ENCODE results near the gene TDRD7.

TDRD7 gene, protein sequence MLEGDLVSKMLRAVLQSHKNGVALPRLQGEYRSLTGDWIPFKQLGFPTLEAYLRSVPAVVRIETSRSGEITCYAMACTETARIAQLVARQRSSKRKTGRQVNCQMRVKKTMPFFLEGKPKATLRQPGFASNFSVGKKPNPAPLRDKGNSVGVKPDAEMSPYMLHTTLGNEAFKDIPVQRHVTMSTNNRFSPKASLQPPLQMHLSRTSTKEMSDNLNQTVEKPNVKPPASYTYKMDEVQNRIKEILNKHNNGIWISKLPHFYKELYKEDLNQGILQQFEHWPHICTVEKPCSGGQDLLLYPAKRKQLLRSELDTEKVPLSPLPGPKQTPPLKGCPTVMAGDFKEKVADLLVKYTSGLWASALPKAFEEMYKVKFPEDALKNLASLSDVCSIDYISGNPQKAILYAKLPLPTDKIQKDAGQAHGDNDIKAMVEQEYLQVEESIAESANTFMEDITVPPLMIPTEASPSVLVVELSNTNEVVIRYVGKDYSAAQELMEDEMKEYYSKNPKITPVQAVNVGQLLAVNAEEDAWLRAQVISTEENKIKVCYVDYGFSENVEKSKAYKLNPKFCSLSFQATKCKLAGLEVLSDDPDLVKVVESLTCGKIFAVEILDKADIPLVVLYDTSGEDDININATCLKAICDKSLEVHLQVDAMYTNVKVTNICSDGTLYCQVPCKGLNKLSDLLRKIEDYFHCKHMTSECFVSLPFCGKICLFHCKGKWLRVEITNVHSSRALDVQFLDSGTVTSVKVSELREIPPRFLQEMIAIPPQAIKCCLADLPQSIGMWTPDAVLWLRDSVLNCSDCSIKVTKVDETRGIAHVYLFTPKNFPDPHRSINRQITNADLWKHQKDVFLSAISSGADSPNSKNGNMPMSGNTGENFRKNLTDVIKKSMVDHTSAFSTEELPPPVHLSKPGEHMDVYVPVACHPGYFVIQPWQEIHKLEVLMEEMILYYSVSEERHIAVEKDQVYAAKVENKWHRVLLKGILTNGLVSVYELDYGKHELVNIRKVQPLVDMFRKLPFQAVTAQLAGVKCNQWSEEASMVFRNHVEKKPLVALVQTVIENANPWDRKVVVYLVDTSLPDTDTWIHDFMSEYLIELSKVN

DNA sequence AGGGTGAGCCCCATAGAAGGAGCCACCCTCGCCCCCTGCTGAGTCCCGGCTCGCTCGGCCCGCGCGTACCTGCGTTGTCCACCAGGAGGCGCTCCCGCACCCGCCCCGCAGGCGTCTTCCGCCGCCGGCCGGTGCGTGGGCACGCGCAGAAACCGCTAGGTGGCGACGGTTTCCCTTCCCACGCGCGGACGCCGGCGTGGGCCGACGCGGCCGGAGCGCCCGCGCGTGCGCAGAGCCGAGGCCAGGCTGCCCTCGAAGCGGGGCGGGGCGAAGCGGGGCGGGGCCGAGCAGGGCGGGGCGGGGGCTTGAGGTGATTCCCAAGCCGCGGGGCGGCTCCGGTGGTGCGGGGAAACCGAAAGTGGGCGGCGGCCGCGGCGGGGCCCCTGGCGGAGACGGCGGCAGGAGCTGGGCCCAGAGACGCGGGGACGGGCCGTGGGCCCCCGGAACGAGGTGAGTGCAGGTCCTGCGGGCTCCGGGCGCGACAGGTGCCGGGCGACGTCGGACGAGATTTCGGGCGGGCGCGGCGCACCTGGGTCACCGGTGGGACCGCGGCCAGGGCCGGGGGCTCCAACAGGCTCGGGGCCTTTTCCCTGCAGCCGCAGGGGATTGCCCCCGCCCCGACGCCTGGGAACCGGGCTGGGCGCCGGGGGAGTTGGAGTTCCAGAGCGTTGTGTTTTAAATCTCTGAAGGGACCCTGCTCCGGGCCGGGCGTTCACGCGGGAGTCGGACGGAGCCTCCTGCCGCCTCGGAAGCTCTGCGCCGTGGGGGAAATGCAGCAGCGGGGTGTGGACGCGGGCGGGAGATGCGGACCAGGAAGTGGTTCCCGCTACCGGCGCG lies at the start of gene TDRD7:
TSS of gene TDRD7 (plus strand) at position 308 of the 837 bp plus-strand sequence. CDS start 16,370 bp downstream, outside the sequence.
- TF ChIP-seq, protein P1, sequence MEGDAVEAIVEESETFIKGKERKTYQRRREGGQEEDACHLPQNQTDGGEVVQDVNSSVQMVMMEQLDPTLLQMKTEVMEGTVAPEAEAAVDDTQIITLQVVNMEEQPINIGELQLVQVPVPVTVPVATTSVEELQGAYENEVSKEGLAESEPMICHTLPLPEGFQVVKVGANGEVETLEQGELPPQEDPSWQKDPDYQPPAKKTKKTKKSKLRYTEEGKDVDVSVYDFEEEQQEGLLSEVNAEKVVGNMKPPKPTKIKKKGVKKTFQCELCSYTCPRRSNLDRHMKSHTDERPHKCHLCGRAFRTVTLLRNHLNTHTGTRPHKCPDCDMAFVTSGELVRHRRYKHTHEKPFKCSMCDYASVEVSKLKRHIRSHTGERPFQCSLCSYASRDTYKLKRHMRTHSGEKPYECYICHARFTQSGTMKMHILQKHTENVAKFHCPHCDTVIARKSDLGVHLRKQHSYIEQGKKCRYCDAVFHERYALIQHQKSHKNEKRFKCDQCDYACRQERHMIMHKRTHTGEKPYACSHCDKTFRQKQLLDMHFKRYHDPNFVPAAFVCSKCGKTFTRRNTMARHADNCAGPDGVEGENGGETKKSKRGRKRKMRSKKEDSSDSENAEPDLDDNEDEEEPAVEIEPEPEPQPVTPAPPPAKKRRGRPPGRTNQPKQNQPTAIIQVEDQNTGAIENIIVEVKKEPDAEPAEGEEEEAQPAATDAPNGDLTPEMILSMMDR (IDR thresholded peaks at IDR 0.05; ENCODE audit: borderline replicate concordance, control extremely low read depth, extremely low read depth, insufficient read depth, missing control alignments): peak; percentile 100
- peak; percentile 98 for DNase-seq (ENCODE audit: low spot score)
- in situ Hi-C loops (cut with MboI; ENCODE audit: low sequenced_read_pairs, unreplicated experiment): no loop called here

DNA sequence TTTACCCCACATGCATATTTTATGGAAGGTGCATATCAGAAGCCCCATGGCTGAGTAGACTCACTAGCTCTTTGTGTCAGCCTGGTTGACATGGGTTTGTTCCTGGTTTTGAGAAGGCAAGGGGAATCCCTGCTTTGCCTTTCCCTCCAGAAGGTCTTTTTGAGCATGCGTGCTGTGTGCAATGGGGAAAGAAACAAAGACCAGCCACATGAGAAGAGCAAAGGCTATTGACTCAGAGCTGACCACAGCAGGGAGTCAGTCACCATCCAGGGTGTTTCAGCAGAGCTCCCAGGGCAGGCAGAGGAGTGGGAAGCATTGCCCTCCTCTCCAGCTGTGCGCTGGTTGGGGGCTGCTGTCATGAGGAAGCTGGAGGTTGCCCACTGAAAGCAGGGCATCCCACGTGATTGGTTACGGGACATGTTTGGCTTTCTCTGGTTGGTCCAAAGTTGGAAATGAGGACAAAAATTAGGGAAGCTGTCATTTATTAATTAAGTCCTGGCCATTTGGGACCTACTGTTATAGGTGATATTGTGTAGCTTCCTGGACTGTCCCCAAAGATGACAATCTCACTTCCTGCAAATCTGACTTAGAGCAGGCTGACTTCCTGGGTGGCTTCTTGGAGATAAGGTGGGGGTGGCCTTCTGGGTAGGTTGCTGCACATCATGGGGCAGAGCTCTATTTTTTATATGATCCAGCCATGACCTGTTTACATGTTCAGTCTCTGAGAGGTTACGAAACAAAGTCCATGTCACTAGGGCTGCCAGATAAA lies 48.9 kb upstream of the TDRD7 start:
- in situ Hi-C loops (cut with MboI; ENCODE audit: low sequenced_read_pairs, unreplicated experiment): no loop called here
- DNase-seq (ENCODE audit: low spot score): peak; percentile 57
- TF ChIP-seq, protein P1 (IDR thresholded peaks at IDR 0.05; ENCODE audit: borderline replicate concordance, control extremely low read depth, extremely low read depth, insufficient read depth, missing control alignments): no peak

DNA sequence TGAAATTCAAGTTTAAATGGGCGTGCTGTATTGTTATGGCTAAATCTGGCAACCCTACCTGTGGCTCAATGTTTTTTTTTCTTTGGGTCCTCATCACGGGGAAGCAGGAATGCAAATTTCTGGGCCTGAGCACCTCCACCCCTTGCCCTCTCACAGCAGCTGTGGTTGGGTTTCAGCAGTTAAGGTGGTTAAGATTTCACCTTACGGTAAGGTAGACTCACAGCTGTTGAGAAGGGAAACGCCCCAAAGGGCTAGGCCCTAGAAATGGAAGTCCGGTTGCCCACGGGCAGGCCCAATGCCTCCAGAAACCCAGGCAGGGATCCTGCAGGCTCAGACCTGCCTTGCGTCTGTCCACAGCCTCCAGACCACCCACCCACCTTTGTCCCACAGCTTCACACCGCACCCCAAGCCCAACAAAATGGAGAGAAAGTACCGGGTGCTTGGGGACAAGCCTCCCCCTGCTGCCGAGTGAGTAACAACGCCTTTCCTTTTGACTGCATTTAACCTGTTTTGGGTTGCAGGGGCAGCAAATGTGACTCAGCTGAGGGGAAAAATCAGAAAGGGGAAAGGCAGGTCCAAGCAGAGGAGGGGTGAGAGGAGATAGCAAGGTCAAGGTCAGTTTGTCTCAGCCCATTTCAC lies 48.1 kb upstream of the TDRD7 start:
- in situ Hi-C loops (cut with MboI; ENCODE audit: low sequenced_read_pairs, unreplicated experiment): no loop called here
- TF ChIP-seq, protein P1 (IDR thresholded peaks at IDR 0.05; ENCODE audit: borderline replicate concordance, control extremely low read depth, extremely low read depth, insufficient read depth, missing control alignments): no peak
- DNase-seq (ENCODE audit: low spot score): peak; percentile 51

DNA sequence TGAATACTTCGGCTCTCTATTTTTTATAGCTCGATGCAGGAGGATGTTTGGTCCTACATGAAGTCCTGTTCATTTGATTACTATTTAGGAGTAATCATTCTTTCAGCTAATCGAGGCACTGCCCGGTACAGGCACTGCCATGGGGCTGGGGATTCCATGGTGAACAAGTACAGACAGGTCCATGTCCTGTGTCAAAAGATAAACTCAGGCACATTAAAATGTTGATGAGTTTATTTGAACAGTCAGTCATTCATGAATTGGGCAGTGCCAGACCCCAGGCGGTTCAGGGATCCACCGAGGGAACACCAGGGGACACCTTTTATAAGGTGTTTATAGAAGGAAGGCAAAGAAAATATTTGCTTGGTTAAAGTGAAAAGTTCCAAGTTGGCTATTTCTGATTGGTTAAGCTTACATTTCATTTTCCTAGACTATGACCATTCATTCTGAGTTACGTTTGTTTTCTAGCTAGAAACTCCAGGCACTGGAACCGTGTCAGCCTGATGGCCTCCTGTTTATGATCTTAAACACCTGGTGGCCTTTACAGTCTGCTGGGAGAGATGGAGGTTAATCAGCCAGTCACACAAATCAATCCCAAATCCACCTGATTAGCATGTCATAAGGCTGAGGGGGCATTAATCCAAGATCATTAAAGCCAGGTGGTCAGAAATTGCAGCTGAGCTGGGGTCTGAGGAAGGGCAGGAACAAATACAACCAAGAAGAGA lies 47.0 kb upstream of the TDRD7 start:
- in situ Hi-C loops (cut with MboI; ENCODE audit: low sequenced_read_pairs, unreplicated experiment): no loop called here
- no peak for DNase-seq (ENCODE audit: low spot score)
- TF ChIP-seq, protein P1 (IDR thresholded peaks at IDR 0.05; ENCODE audit: borderline replicate concordance, control extremely low read depth, extremely low read depth, insufficient read depth, missing control alignments): no peak

DNA sequence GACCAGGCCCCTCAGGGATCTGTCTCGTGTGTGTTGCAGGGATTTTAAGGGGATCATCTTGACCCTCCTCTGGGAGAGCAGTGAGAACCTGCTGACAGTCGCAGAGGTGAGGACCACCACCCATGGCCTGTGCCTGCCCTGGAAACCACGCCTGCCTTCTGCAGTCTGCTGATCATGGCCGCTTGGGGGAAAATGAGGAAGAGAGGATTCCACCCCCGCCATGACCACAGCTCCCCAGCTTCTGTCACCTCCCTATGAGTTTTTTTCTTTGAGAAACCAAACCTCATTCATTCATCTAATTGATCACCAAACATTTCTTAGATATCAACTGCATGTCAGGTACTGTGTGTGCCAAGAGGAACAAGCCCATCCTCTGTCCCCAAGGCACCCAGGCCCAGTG lies 46.3 kb upstream of the TDRD7 start:
- TF ChIP-seq, protein P1 (IDR thresholded peaks at IDR 0.05; ENCODE audit: borderline replicate concordance, control extremely low read depth, extremely low read depth, insufficient read depth, missing control alignments): no peak

More for the DNA sequence above, 46.3 kb upstream of the TDRD7 start:
- no peak for DNase-seq (ENCODE audit: low spot score)
- in situ Hi-C loops (cut with MboI; ENCODE audit: low sequenced_read_pairs, unreplicated experiment): no loop called here

Measured in GM13976 (cell line).